ENCODE results near the gene CGB5. TPM values are rescaled to one million over a fixed set of nuclear protein-coding genes. Genes with fewer than 3 reads are reported as not detected.
"Not testable (repeated sequence)": the region's sequence is repeated elsewhere in the genome, so short reads cannot be mapped to it uniquely, and the experiment has no call there.

The CGB5 gene
- total and polyA plus RNA-seq, 2 donors (not counting 3 experiments of a cell fraction or from before 2014, with no cell fraction given) = not detected

GRCh38 chr19:49022116-49022515 is 21.5 kb upstream of the CGB5 start:
- BruUV-seq (replicated peaks) = no TSS peak
- H3K79me2 ChIP-seq (ENCODE audit: control insufficient read depth, insufficient read depth, low read length) = no peaks in the 10 kb centered on the region
- intact Hi-C loops (cut with micrococcal nuclease) (no loop called here), dilution Hi-C loops (cut with MboI; ENCODE audit: extremely low pct_ligation_motif_present, low sequenced_read_pairs) (no loop called here)
- ChIA-PET POLR2A (no interaction called here), CTCF (interaction anchor here (1.4 kb wide), 1 partner anchor 22 kb away, joined by 4 read pairs; no protein-coding TSS in a partner anchor)
- no peak overlapping the region for H3K4me3 ChIP-seq (replicated peaks in 1 of 3; ENCODE audit: insufficient read depth in 1 of 3, low read depth in 1 of 3, low read length in 3 of 3)
- no peak overlapping the region for H3K9ac ChIP-seq (replicated peaks; ENCODE audit: extremely low read depth, insufficient read depth, low read length)
- H3K9me3 ChIP-seq (replicated peaks; ENCODE audit: control insufficient read depth, insufficient read depth, low read length) = no peaks in the 10 kb centered on the region
- FAIRE-seq (no peak), DNase-seq (ENCODE audit: low read depth, low spot score) (no peak)
- H3K27me3 ChIP-seq (ENCODE audit: control insufficient read depth in 2 of 2, insufficient read depth in 2 of 2, low read length in 2 of 2) = peaks cover 0 to 5% of the 10 kb centered on the region in 2 experiments
- no peak overlapping the region for H3K27ac ChIP-seq (ENCODE audit: insufficient read depth, low read depth, low read length)
- no peaks in the 10 kb centered on the region for H3K9me1 ChIP-seq (replicated peaks; ENCODE audit: control insufficient read depth, extremely low read depth, insufficient read depth, low read length)
- H4K20me1 ChIP-seq (replicated peaks; ENCODE audit: control insufficient read depth, extremely low read depth, insufficient read depth, low read length) = no peaks in the 10 kb centered on the region
- H3K4me1 ChIP-seq (ENCODE audit: control insufficient read depth, extremely low read depth, insufficient read depth, low read length) = peaks cover 10% of the 10 kb centered on the region
- TF ChIP-seq CTCF (IDR thresholded peaks at IDR 0.05; ENCODE audit: extremely low read depth in 1 of 2, insufficient read depth in 1 of 2, low read depth in 1 of 2, low read length in 2 of 2) (no peak), MAX (IDR thresholded peaks at IDR 0.05; ENCODE audit: insufficient read depth, insufficient read length) (no peak), MYC (IDR thresholded peaks at IDR 0.05; ENCODE audit: low read depth, low read length) (no peak), GATA2 (IDR thresholded peaks at IDR 0.05; ENCODE audit: insufficient read depth, insufficient read length, low read depth, low read length) (no peak)
- no peak overlapping the region for H2AFZ ChIP-seq (ENCODE audit: low read depth, low read length)
- H3K4me2 ChIP-seq (ENCODE audit: insufficient read depth, low read length) = no peak overlapping the region
- H3K36me3 ChIP-seq (ENCODE audit: control insufficient read depth in 2 of 2, extremely low read depth in 1 of 2, insufficient read depth in 2 of 2, low read length in 2 of 2) = no peaks in the 10 kb centered on the region

- H3K27ac ChIP-seq (ENCODE audit: insufficient read depth, low read depth, low read length); H3K9ac ChIP-seq (replicated peaks; ENCODE audit: extremely low read depth, insufficient read depth, low read length); FAIRE-seq; H3K9me3 ChIP-seq (replicated peaks; ENCODE audit: control insufficient read depth, insufficient read depth, low read length); H2AFZ ChIP-seq (ENCODE audit: low read depth, low read length); intact Hi-C loops (cut with micrococcal nuclease); H3K4me3 ChIP-seq (replicated peaks in 1 of 3; ENCODE audit: insufficient read depth in 1 of 3, low read depth in 1 of 3, low read length in 3 of 3); H3K36me3 ChIP-seq (ENCODE audit: control insufficient read depth in 2 of 2, extremely low read depth in 1 of 2, insufficient read depth in 2 of 2, low read length in 2 of 2); BruUV-seq (replicated peaks); H3K4me1 ChIP-seq (ENCODE audit: control insufficient read depth, extremely low read depth, insufficient read depth, low read length); H3K27me3 ChIP-seq (ENCODE audit: control insufficient read depth in 2 of 2, insufficient read depth in 2 of 2, low read length in 2 of 2); DNase-seq (ENCODE audit: low read depth, low spot score); dilution Hi-C loops (cut with MboI; ENCODE audit: extremely low pct_ligation_motif_present, low sequenced_read_pairs); CTCF ChIA-PET; POLR2A ChIA-PET; H3K79me2 ChIP-seq (ENCODE audit: control insufficient read depth, insufficient read depth, low read length); H3K4me2 ChIP-seq (ENCODE audit: insufficient read depth, low read length); H4K20me1 ChIP-seq (replicated peaks; ENCODE audit: control insufficient read depth, extremely low read depth, insufficient read depth, low read length); H3K9me1 ChIP-seq (replicated peaks; ENCODE audit: control insufficient read depth, extremely low read depth, insufficient read depth, low read length): not testable (repeated sequence)
Observed at GRCh38 chr19:49024233-49024632, 19.4 kb upstream of the CGB5 start, which contains the start of gene CGB3. Gene CGB3 (minus strand): TSS chr19:49024333. CDS start chr19:49023971, 362 bp downstream.

GRCh38 chr19:49025088-49025487 is 18.6 kb upstream of the CGB5 start:
- FAIRE-seq; H3K4me1 ChIP-seq (ENCODE audit: control insufficient read depth, extremely low read depth, insufficient read depth, low read length); H3K9ac ChIP-seq (replicated peaks; ENCODE audit: extremely low read depth, insufficient read depth, low read length); H3K4me3 ChIP-seq (replicated peaks in 1 of 3; ENCODE audit: insufficient read depth in 1 of 3, low read depth in 1 of 3, low read length in 3 of 3); BruUV-seq (replicated peaks); H4K20me1 ChIP-seq (replicated peaks; ENCODE audit: control insufficient read depth, extremely low read depth, insufficient read depth, low read length); DNase-seq (ENCODE audit: low read depth, low spot score); H3K4me2 ChIP-seq (ENCODE audit: insufficient read depth, low read length); POLR2A ChIA-PET; H2AFZ ChIP-seq (ENCODE audit: low read depth, low read length); H3K27me3 ChIP-seq (ENCODE audit: control insufficient read depth in 2 of 2, insufficient read depth in 2 of 2, low read length in 2 of 2); dilution Hi-C loops (cut with MboI; ENCODE audit: extremely low pct_ligation_motif_present, low sequenced_read_pairs); H3K9me1 ChIP-seq (replicated peaks; ENCODE audit: control insufficient read depth, extremely low read depth, insufficient read depth, low read length); H3K36me3 ChIP-seq (ENCODE audit: control insufficient read depth in 2 of 2, extremely low read depth in 1 of 2, insufficient read depth in 2 of 2, low read length in 2 of 2); intact Hi-C loops (cut with micrococcal nuclease); H3K79me2 ChIP-seq (ENCODE audit: control insufficient read depth, insufficient read depth, low read length); H3K27ac ChIP-seq (ENCODE audit: insufficient read depth, low read depth, low read length); H3K9me3 ChIP-seq (replicated peaks; ENCODE audit: control insufficient read depth, insufficient read depth, low read length): not testable (repeated sequence)
- CTCF ChIA-PET = interaction anchor here (0.6 kb wide), 1 partner anchor 73 kb away, joined by 3 read pairs; no protein-coding TSS in a partner anchor
